Transverse colon (tissue), 4 donors: ENCODE results near the gene KLHL22. TPM values are rescaled to one million over a fixed set of nuclear protein-coding genes. Genes with fewer than 3 reads are reported as not detected.

Experiments
- DNase-seq: peaks from one replicate; pipeline ENCODE4 v3.0.0-alpha.2; 2019
- H3K27ac ChIP-seq, 4 donors: fragments of 200-600 bp; sonication (generic); 2 replicates each; pipeline ENCODE4 v1.5.1; 2016 to 2018; ENCODE audit warnings: inconsistent platforms in 4 of 4
- H3K27me3 ChIP-seq: fragments of 200-600 bp; sonication (generic); 2 replicates; pipeline ENCODE4 v1.5.1; 2017; ENCODE audit warnings: inconsistent platforms
- H3K36me3 ChIP-seq, 4 donors: fragments of 200-600 bp; sonication (generic); 2 replicates each; pipeline ENCODE4 v1.5.1; 2017 to 2019; ENCODE audit warnings: inconsistent platforms in 4 of 4
- H3K4me1 ChIP-seq, 4 donors: fragments of 200-600 bp; sonication (generic); 2 replicates each; pipeline ENCODE4 v1.5.1; 2017 to 2020; ENCODE audit warnings: inconsistent platforms in 4 of 4
- H3K4me3 ChIP-seq, 4 donors: fragments of 200-600 bp; sonication (generic); 1 replicate in 1 of 4; 2 replicates in 3 of 4; pipeline versions ENCODE4 v1.5.1 to v1.6.1; 2017 to 2019; ENCODE audit warnings: inconsistent platforms in 4 of 4
- H3K9me3 ChIP-seq, 2 donors: fragments of 200-600 bp; sonication (generic); 2 replicates each; pipeline ENCODE4 v1.5.1; 2017 to 2019; ENCODE audit warnings: inconsistent platforms in 2 of 2
- EP300 ChIP-seq: sonication (generic); formaldehyde crosslinking; IDR thresholded peaks from one replicate; pipeline ENCODE4 v1.6.1; 2017; ENCODE audit warnings: antibody characterized with exemption, low read depth
- POLR2A ChIP-seq: fragments of 450-650 bp; IDR thresholded peaks from one replicate; pipeline ENCODE4 v1.6.1; 2016; ENCODE audit warnings: antibody characterized with exemption, mild to moderate bottlenecking, moderate library complexity
- POLR2AphosphoS5 ChIP-seq, 3 donors: sonication (generic); formaldehyde crosslinking; IDR thresholded peaks; one replicate each; pipeline ENCODE4 v1.6.1; 2016; ENCODE audit warnings: antibody characterized with exemption in 3 of 3
- WGBS, 2 donors: methylation state at CpG; one replicate each; pipeline ENCODE4 v1.1.5; 2018; ENCODE audit warnings: low coverage in 1 of 2; 5-methylcytosine and 5-hydroxymethylcytosine counted together
- in situ Hi-C, 4 donors: fragments of 200-750 bp; cut with MboI; loops; one replicate each; pipeline versions ENCODE4 v1.15.0 to v1.15.1; 2017; ENCODE audit warnings: low sequenced_read_pairs in 3 of 4, low pct_ligation_motif_present in 1 of 4, low pct_unique_long_range_greater_than_20kb in 1 of 4
- intact Hi-C: fragments of 100-400 bp; cut with DNase I; formaldehyde crosslinking; loops from one replicate; pipeline ENCODE4 v1.15.1; 2023; ENCODE audit warnings: low total_unique reads
- total RNA-seq, 4 donors: library from RNA; depleted of rRNA; stranded (reverse); fragments of >200 nt; gene quantifications; one replicate each; pipeline ENCODE4 v1.1.0, GENCODE V29; 2016
- TF ChIP-seq, protein P1 (sequence below), 5 experiments: fragments of 200-600 bp in 3 of 5; fragments of 450-650 bp in 2 of 5; sonication (generic) in 3 of 5; IDR thresholded peaks; 1 replicate in 2 of 5; 2 replicates in 3 of 5; pipeline ENCODE4 v1.5.1; 2016 to 2017; ENCODE audit warnings: antibody characterized with exemption in 5 of 5, inconsistent platforms in 3 of 5, mild to moderate bottlenecking in 2 of 5, moderate library complexity in 1 of 5

The KLHL22 gene
- total RNA-seq, 4 donors from 2014 or later, result 12.7 to 75.9 (median 16.9) TPM

DNA sequence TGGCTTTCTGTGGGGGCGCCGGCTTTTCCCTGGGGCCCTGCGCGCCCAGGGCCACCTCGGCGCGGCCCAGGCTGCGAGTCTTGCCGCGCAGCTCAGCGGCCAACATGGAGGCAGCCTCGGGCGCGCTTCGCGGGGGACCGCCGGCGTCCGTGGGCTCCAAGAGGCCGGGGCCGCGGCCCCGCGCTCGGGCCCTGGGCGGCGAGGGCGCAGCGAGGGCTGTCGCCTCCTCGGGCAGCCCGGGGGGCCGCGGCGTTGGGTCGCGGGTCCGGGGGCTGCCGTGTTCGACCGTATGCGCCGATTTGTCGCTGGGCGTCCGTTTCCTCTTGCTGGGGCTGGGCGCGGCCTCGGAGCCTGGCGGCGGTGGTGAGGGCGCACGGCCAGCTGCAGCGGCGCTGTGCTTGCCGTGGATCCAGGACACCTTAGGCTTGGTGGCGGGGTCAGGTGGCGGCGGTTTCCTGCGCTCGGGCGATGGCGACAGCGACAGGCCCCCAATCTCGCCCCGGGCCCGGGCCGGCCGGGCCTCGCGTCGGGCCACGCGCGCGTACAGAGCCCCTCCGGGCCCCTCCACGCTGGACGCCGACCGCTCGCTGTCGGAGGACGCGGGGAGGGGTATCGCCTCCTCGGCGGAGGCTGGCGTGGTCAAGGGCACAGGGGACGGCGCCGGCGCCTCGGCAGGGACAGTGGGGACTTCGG is 69.9 kb downstream of the KLHL22 start:
- Histone ChIP-seq H3K9me3 (no peaks in the 10 kb centered on the region), H3K27ac (no peak overlapping the region), H3K36me3 (no peaks in the 10 kb centered on the region), H3K4me1 (peaks cover 6 to 43% (median 28%) of the 10 kb centered on the region in 4 donors), H3K27me3 (peaks cover 75% of the 10 kb centered on the region), H3K4me3 (peak overlapping the region in 2 of 4 donors; percentile 11 to 23)
- DNase-seq, result no peak
- in situ Hi-C loops, result no loop called here
- 56 to 67% methylated on average over 17 to 70 of the region's 96 CpGs for WGBS, 2 donors
- intact Hi-C loops, result no loop called here
- TF ChIP-seq, protein P1, sequence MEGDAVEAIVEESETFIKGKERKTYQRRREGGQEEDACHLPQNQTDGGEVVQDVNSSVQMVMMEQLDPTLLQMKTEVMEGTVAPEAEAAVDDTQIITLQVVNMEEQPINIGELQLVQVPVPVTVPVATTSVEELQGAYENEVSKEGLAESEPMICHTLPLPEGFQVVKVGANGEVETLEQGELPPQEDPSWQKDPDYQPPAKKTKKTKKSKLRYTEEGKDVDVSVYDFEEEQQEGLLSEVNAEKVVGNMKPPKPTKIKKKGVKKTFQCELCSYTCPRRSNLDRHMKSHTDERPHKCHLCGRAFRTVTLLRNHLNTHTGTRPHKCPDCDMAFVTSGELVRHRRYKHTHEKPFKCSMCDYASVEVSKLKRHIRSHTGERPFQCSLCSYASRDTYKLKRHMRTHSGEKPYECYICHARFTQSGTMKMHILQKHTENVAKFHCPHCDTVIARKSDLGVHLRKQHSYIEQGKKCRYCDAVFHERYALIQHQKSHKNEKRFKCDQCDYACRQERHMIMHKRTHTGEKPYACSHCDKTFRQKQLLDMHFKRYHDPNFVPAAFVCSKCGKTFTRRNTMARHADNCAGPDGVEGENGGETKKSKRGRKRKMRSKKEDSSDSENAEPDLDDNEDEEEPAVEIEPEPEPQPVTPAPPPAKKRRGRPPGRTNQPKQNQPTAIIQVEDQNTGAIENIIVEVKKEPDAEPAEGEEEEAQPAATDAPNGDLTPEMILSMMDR (IDR thresholded peaks at IDR 0.05), result no peak
- no peak for TF ChIP-seq POLR2A
- TF ChIP-seq EP300, result no peak
- TF ChIP-seq POLR2AphosphoS5 (IDR thresholded peaks at IDR 0.05), result no peak

GRCh38 chr22:20424932-20425565 is 70.5 kb downstream of the KLHL22 start:
- Histone ChIP-seq H3K4me3 (peak overlapping the region in 1 of 4 donors; percentile 23), H3K27ac (no peak overlapping the region), H3K27me3 (peaks cover 68% of the 10 kb centered on the region), H3K9me3 (no peaks in the 10 kb centered on the region), H3K36me3 (no peaks in the 10 kb centered on the region), H3K4me1 (peaks cover 4 to 37% (median 21%) of the 10 kb centered on the region in 4 donors)
- intact Hi-C loops, result no loop called here
- DNase-seq, result no peak
- in situ Hi-C loops, result loop anchor here in 1 of 4 donors (25.0 kb wide), 1 partner anchor 312 kb away; no protein-coding TSS in a partner anchor
- no peak for TF ChIP-seq POLR2A
- TF ChIP-seq EP300, result no peak
- no peak for TF ChIP-seq POLR2AphosphoS5 (IDR thresholded peaks at IDR 0.05)
- TF ChIP-seq, protein P1 (IDR thresholded peaks at IDR 0.05), result no peak
- WGBS, 2 donors, result 75 to 100% methylated on average over 2 to 37 of the region's 59 CpGs

- H3K4me1 ChIP-seq, result peaks cover 4 to 32% (median 17%) of the 10 kb centered on the region in 4 donors
- DNase-seq, result no peak
- TF ChIP-seq POLR2AphosphoS5 (IDR thresholded peaks at IDR 0.05), result no peak
- TF ChIP-seq EP300, result no peak
- TF ChIP-seq POLR2A, result no peak
- TF ChIP-seq, protein P1 (IDR thresholded peaks at IDR 0.05), result no peak
- 75 to 77% methylated on average over 6 to 15 of the region's 15 CpGs for WGBS, 2 donors
- no peak overlapping the region for H3K4me3 ChIP-seq
- intact Hi-C loops, result no loop called here
- H3K27me3 ChIP-seq, result peaks cover 63% of the 10 kb centered on the region
- in situ Hi-C loops, result loop anchor here in 1 of 4 donors (25.0 kb wide), 1 partner anchor 313 kb away; no protein-coding TSS in a partner anchor
- no peaks in the 10 kb centered on the region for H3K36me3 ChIP-seq
- peak overlapping the region in 2 of 4 donors; percentile 40 to 50 for H3K27ac ChIP-seq
- no peaks in the 10 kb centered on the region for H3K9me3 ChIP-seq
Measured at GRCh38 chr22:20424568-20424931, 71.0 kb downstream of the KLHL22 start.

GRCh38 chr22:20423906-20424551 is 71.6 kb downstream of the KLHL22 start:
- intact Hi-C loops, result no loop called here
- WGBS, 2 donors, result 0 to 55% methylated on average over 7 to 24 of the region's 31 CpGs
- DNase-seq, result no peak

More at GRCh38 chr22:20423906-20424551, 71.6 kb downstream of the KLHL22 start:
- Histone ChIP-seq H3K27ac (peak overlapping the region; percentile 5 to 50 (median 34)), H3K4me3 (no peak overlapping the region), H3K4me1 (peaks cover 4 to 30% (median 13%) of the 10 kb centered on the region in 4 donors), H3K9me3 (no peaks in the 10 kb centered on the region), H3K27me3 (peaks cover 61% of the 10 kb centered on the region), H3K36me3 (no peaks in the 10 kb centered on the region)
- no peak for TF ChIP-seq POLR2A
- TF ChIP-seq, protein P1 (IDR thresholded peaks at IDR 0.05), result no peak
- no peak for TF ChIP-seq EP300
- TF ChIP-seq POLR2AphosphoS5 (IDR thresholded peaks at IDR 0.05), result no peak
- in situ Hi-C loops, result loop anchor here in 1 of 4 donors (25.0 kb wide), 1 partner anchor 313 kb away; no protein-coding TSS in a partner anchor
